Testis (tissue), 3 donors: ENCODE measurements around the gene SYNDIG1. TPM values are rescaled to one million over a fixed set of nuclear protein-coding genes. Genes with fewer than 3 reads are reported as not detected.

Experiments
- DNase-seq: peaks from one replicate; pipeline ENCODE4 v3.0.0-alpha.2; 2019
- H3K27ac ChIP-seq, 2 donors: fragments of 200-600 bp; sonication (generic); one replicate each; pipeline ENCODE4 v1.5.1; 2019
- H3K27me3 ChIP-seq: fragments of 200-600 bp; sonication (generic); one replicate; pipeline ENCODE4 v1.5.1; 2019
- H3K36me3 ChIP-seq: fragments of 200-600 bp; sonication (generic); one replicate; pipeline ENCODE4 v1.5.1; 2017; ENCODE audit warnings: low read depth; ENCODE audit errors: missing control alignments
- H3K4me1 ChIP-seq: fragments of 200-600 bp; sonication (generic); one replicate; pipeline ENCODE4 v1.5.1; 2019
- H3K4me3 ChIP-seq, 2 donors: fragments of 200-600 bp; sonication (generic); one replicate each; pipeline ENCODE4 v1.5.1; 2017 to 2019
- H3K9me3 ChIP-seq: fragments of 200-600 bp; sonication (generic); one replicate; pipeline ENCODE4 v1.5.1; 2017
- POLR2A ChIP-seq: fragments of 450-650 bp; IDR thresholded peaks from one replicate; pipeline ENCODE4 v1.6.1; 2017; ENCODE audit warnings: antibody characterized with exemption, mild to moderate bottlenecking, moderate library complexity
- WGBS, 2 donors: methylation state at CpG; one replicate each; pipeline ENCODE4 v1.1.5; 2018; 5-methylcytosine and 5-hydroxymethylcytosine counted together
- intact Hi-C: fragments of 100-400 bp; cut with DNase I; formaldehyde crosslinking; loops from one replicate; pipeline ENCODE4 v1.15.1; 2023; ENCODE audit warnings: low total_unique reads
- polyA plus RNA-seq: library from polyadenylated mRNA; stranded (reverse); fragments of 350-450 nt; fragmentation: Illumina TruSeq; extraction: RNeasy Lipid Tissue Mini Kit (QIAGEN cat#74804); gene quantifications from one replicate; pipeline ENCODE4 v1.2.3, GENCODE V29; 2014; ENCODE audit warnings: low read depth, low replicate concordance; ENCODE audit not compliant: insufficient read depth
- total RNA-seq, 2 donors: library from RNA; depleted of rRNA; stranded (reverse); fragments of >200 nt; gene quantifications; one replicate each; pipeline ENCODE4 v1.2.3, GENCODE V29; 2016
- TF ChIP-seq, protein P1 (sequence below), 3 experiments: fragments of 450-650 bp in 2 of 3; fragments of 200-600 bp in 1 of 3; sonication (generic) in 1 of 3; IDR thresholded peaks; one replicate each; pipeline ENCODE4 v1.5.1; 2016 to 2019; ENCODE audit warnings: antibody characterized with exemption in 3 of 3, mild to moderate bottlenecking in 2 of 3, moderate library complexity in 1 of 3

Gene SYNDIG1
- total and polyA plus RNA-seq, 3 donors from 2014 or later = 2.1 to 3.2 (median 2.8) TPM

DNA sequence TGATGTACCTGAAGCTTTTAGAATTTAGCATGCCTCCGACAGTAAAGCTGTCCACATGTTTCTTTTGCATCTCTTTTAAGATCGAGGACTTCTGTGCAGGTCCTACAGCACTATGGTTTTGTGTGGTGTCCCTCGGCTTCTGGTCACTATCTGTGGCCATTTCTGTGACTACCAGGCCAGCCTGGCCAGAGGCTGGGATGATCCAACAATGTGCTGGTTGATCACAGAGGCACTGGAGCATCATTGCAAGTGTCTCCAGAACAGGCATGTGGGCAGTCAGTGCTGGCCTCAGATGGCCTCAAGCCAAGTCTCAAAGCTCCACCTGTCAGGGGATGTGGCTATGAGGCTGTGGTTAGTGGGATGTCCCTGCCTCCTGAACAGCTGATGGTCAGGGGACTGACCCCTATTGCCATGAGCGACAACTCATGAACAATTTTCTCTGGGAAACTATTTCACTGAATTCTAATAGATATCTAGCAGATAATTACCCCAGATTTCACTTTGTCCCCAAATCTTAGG, 136.6 kb downstream of the SYNDIG1 start:
- Histone ChIP-seq H3K27ac (no peak overlapping the region), H3K4me1 (no peaks in the 10 kb centered on the region), H3K4me3 (no peak overlapping the region), H3K36me3 (no peaks in the 10 kb centered on the region), H3K9me3 (no peaks in the 10 kb centered on the region), H3K27me3 (no peaks in the 10 kb centered on the region)
- WGBS, 2 donors = 95 to 99% methylated on average over 4 of the region's 4 CpGs
- intact Hi-C loops = no loop called here
- TF ChIP-seq, protein P1, sequence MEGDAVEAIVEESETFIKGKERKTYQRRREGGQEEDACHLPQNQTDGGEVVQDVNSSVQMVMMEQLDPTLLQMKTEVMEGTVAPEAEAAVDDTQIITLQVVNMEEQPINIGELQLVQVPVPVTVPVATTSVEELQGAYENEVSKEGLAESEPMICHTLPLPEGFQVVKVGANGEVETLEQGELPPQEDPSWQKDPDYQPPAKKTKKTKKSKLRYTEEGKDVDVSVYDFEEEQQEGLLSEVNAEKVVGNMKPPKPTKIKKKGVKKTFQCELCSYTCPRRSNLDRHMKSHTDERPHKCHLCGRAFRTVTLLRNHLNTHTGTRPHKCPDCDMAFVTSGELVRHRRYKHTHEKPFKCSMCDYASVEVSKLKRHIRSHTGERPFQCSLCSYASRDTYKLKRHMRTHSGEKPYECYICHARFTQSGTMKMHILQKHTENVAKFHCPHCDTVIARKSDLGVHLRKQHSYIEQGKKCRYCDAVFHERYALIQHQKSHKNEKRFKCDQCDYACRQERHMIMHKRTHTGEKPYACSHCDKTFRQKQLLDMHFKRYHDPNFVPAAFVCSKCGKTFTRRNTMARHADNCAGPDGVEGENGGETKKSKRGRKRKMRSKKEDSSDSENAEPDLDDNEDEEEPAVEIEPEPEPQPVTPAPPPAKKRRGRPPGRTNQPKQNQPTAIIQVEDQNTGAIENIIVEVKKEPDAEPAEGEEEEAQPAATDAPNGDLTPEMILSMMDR (IDR thresholded peaks at IDR 0.05) = no peak
- no peak for TF ChIP-seq POLR2A
- DNase-seq = no peak

DNA sequence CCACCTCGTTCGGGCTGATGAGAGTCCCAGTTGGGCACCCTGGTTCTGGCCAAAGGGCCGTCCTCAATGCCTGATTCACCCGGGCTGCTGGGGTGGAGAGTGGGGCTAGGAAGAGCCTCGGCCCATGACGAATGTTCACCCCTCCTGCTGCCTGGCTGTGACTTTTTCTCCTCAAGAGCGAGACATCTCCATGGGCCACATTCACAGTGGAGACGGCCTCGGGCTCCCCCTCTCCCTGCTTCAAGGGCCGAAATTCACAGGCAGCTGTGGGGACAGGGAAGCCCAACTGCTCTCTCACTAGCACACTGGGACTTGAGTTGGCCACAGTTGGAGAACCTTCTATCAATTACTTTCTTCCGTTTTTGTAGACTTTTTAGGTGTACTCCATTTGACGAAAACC, 138.0 kb downstream of the SYNDIG1 start:
- Histone ChIP-seq H3K36me3 (no peaks in the 10 kb centered on the region), H3K4me3 (no peak overlapping the region), H3K9me3 (no peaks in the 10 kb centered on the region), H3K4me1 (no peaks in the 10 kb centered on the region), H3K27me3 (no peaks in the 10 kb centered on the region), H3K27ac (no peak overlapping the region)
- no peak for TF ChIP-seq POLR2A
- TF ChIP-seq, protein P1 (IDR thresholded peaks at IDR 0.05) = no peak
- intact Hi-C loops = no loop called here
- 89 to 94% methylated on average over 12 of the region's 12 CpGs for WGBS, 2 donors
- no peak for DNase-seq

DNA sequence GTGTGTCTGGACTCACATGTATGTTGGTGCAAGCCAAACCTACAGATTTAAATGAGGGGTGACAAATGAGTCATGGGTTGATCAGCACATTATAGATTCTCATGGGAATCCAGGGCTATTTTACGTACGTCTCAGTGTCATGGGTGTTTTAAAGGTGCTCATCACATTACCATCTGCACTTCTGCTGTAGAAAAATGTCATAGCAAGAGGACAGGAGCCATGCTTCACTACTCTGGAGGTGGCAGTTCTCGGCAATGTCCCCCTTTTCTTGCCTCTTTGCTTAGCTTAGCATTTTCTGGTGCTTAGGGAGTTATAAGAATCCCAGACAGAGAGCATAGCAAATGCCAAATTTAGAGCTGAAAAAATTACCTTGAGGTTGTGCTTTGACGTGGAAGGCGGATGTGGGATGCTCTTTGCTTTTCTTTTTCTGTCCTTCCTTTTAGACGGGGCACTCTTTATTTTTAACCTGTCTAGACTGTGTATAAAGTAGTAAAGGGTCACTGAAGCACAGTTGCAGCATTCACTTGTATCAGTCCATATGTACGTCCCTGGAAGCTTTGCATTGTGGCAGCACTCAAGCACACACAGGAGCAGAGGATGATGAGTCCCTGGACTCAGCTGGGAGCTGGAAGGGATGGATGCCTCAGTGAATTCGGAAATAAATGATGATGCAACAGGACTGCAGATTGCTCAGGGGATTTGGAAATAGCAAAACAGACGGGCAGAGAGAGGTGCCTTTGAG, 139.7 kb downstream of the SYNDIG1 start:
- Histone ChIP-seq H3K9me3 (no peaks in the 10 kb centered on the region), H3K36me3 (no peaks in the 10 kb centered on the region), H3K27ac (no peak overlapping the region), H3K4me1 (no peaks in the 10 kb centered on the region), H3K27me3 (no peaks in the 10 kb centered on the region), H3K4me3 (no peak overlapping the region)
- intact Hi-C loops = no loop called here
- WGBS, 2 donors = 86 to 93% methylated on average over 9 of the region's 9 CpGs
- no peak for DNase-seq
- TF ChIP-seq, protein P1 (IDR thresholded peaks at IDR 0.05) = no peak
- TF ChIP-seq POLR2A = no peak

DNA sequence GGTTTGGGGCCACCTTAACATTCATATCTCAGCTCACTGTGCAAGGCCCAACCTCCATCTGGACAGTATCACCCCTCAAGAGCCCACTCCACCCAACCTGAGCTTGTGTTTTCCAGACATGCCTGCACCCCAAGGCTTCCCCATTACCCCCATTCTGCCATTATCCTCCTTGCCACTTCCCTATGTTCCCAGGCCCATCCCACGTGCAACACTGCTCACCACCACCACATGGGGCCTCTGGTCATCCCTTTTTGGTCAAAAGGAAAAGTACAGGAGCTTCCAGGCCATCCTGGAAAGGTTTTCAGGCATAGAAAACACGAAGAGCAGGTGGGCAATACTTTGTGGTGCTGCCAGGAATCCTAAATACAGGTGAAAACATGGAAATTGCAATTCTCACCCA, 140.3 kb downstream of the SYNDIG1 start:
- H3K36me3 ChIP-seq = no peaks in the 10 kb centered on the region
- H3K27ac ChIP-seq = no peak overlapping the region
- TF ChIP-seq, protein P1 (IDR thresholded peaks at IDR 0.05) = no peak
- no peak for TF ChIP-seq POLR2A
- 75 to 90% methylated on average over 2 of the region's 2 CpGs for WGBS, 2 donors
- no peaks in the 10 kb centered on the region for H3K9me3 ChIP-seq
- no peaks in the 10 kb centered on the region for H3K4me1 ChIP-seq
- no peaks in the 10 kb centered on the region for H3K27me3 ChIP-seq
- H3K4me3 ChIP-seq = no peak overlapping the region
- DNase-seq = no peak
- intact Hi-C loops = no loop called here
